PC-3 (cell line): ENCODE measurements around the gene ASCC2. TPM values are rescaled to one million over a fixed set of nuclear protein-coding genes. Genes with fewer than 3 reads are reported as not detected.
A peak's percentile ranks its signal among the peaks of the same experiment; 100 is the strongest.

ENCODE experiments used
- ATAC-seq: fragments of 200-7000 bp; cut with Tn5 transposase; 2 replicates; pipeline ENCODE4 v1.9.1; 2020; ENCODE audit warnings: mild to moderate bottlenecking, moderate library complexity
- BruUV-seq: library from RNA; stranded (reverse); fragments of 400-500 nt; replicated peaks from 2 replicates; lab custom pipeline; 2021; lab: Mats Ljungman, UMichigan
- CTCF ChIA-PET: fragments of 300-600 bp; sonication (Branson Sonifier 250); formaldehyde crosslinking; loops from one replicate; lab custom pipeline; 2022; ENCODE audit warnings: antibody characterized with exemption; lab: Charles Lee
- POLR2A ChIA-PET: fragments of 300-600 bp; sonication (Branson Sonifier 250); formaldehyde crosslinking; loops from one replicate; lab custom pipeline; 2022; ENCODE audit warnings: antibody characterized with exemption; ENCODE audit not compliant: unreplicated experiment; lab: Charles Lee
- DNase-seq: peaks from one replicate; pipeline ENCODE4 v3.0.0-alpha.2; 2015
- H2AFZ ChIP-seq: fragments of 300-600 bp; sonication (generic); 2 replicates; pipeline ENCODE4 v1.6.0; 2016; ENCODE audit warnings: antibody characterized with exemption, low read length
- H3F3A ChIP-seq: fragments of 300-600 bp; sonication (generic); one replicate; pipeline ENCODE4 v1.6.0; 2017; ENCODE audit warnings: antibody characterized with exemption, low read length, control low read depth, mild to moderate bottlenecking; ENCODE audit not compliant: unreplicated experiment
- H3K27ac ChIP-seq: fragments of 300-600 bp; sonication (generic); 2 replicates; pipeline ENCODE4 v1.5.1; 2016; ENCODE audit warnings: mild to moderate bottlenecking, low read length
- H3K27me3 ChIP-seq: fragments of 300-600 bp; sonication (generic); 2 replicates; pipeline ENCODE4 v1.6.1; 2016; ENCODE audit warnings: low read length, mixed read lengths
- H3K36me3 ChIP-seq: fragments of 300-600 bp; sonication (generic); 2 replicates; pipeline ENCODE4 v1.6.1; 2016; ENCODE audit warnings: low read depth, mixed run types, low read length, mixed read lengths
- H3K4me1 ChIP-seq: fragments of 300-600 bp; sonication (generic); 2 replicates; pipeline ENCODE4 v1.5.1; 2016; ENCODE audit warnings: low read length; ENCODE audit not compliant: insufficient read depth
- H3K4me2 ChIP-seq: fragments of 300-600 bp; sonication (generic); 2 replicates; pipeline ENCODE4 v1.6.0; 2016; ENCODE audit warnings: low read length
- H3K4me3 ChIP-seq: fragments of 300-600 bp; sonication (generic); 2 replicates; pipeline ENCODE4 v1.5.1; 2016; ENCODE audit warnings: mild to moderate bottlenecking, low read length, mixed read lengths
- H3K79me2 ChIP-seq: fragments of 300-600 bp; sonication (generic); 2 replicates; pipeline ENCODE4 v1.6.1; 2017; ENCODE audit warnings: low read length, mixed read lengths
- H3K9ac ChIP-seq: fragments of 300-600 bp; sonication (generic); 2 replicates; pipeline ENCODE4 v1.6.0; 2016; ENCODE audit warnings: mild to moderate bottlenecking, low read length
- H3K9me2 ChIP-seq: fragments of 300-600 bp; sonication (generic); replicated peaks from 2 replicates; pipeline ENCODE4 v1.6.1; 2016; ENCODE audit warnings: mixed run types, low read length, mixed read lengths
- H3K9me3 ChIP-seq: fragments of 300-600 bp; sonication (generic); 2 replicates; pipeline ENCODE4 v1.6.1; 2016; ENCODE audit warnings: low read length, mixed read lengths
- H4K20me1 ChIP-seq: fragments of 300-600 bp; sonication (generic); 2 replicates; pipeline ENCODE4 v1.6.1; 2016; ENCODE audit warnings: low read length, mixed read lengths
- CTCF ChIP-seq: fragments of 300-600 bp; sonication (generic); conservative IDR thresholded peaks from 2 replicates; pipeline ENCODE4 v1.5.1; 2017; ENCODE audit warnings: antibody characterized with exemption, low read depth, mild to moderate bottlenecking, low read length
- EZH2 ChIP-seq: fragments of 300-600 bp; sonication (generic); IDR thresholded peaks from one replicate; pipeline ENCODE4 v1.6.1; 2017; ENCODE audit warnings: antibody characterized with exemption, mild to moderate bottlenecking, low read length; ENCODE audit not compliant: unreplicated experiment
- EZH2phosphoT487 ChIP-seq: fragments of 300-600 bp; sonication (generic); IDR thresholded peaks from 2 replicates; pipeline ENCODE4 v1.6.1; 2018; ENCODE audit warnings: mild to moderate bottlenecking, antibody characterized with exemption, low read length, borderline replicate concordance
- intact Hi-C: fragments of 100-400 bp; cut with micrococcal nuclease; formaldehyde crosslinking; loops from 2 replicates; pipeline ENCODE4 v1.9.0; 2023
- total RNA-seq: library from RNA; depleted of rRNA; stranded (reverse); fragments of >200 nt; gene quantifications from 2 replicates; pipeline ENCODE4 v1.2.3, GENCODE V29; 2014

ASCC2 gene
- total RNA-seq, 1 experiment from 2014 or later: 37.0 TPM

GRCh38 chr22:29814003-29814402 lies 24.1 kb downstream of the ASCC2 start:
- TF ChIP-seq CTCF: no peak
- TF ChIP-seq EZH2phosphoT487: no peak
- no peak for TF ChIP-seq EZH2
- intact Hi-C loops: no loop called here
- Histone ChIP-seq H3K4me2 (peak overlapping the region; percentile 14; the same call in 1 of the 2 replicates), H3F3A (no peaks in the 10 kb centered on the region), H3K4me1 (peaks cover 29% of the 10 kb centered on the region), H3K9ac (no peak overlapping the region), H3K79me2 (no peaks in the 10 kb centered on the region), H2AFZ (no peak overlapping the region), H3K36me3 (peaks cover 14% of the 10 kb centered on the region), H3K27me3 (no peaks in the 10 kb centered on the region), H3K27ac (peak overlapping the region; percentile 39), H4K20me1 (no peaks in the 10 kb centered on the region), H3K4me3 (no peak overlapping the region), H3K9me2 (no peaks in the 10 kb centered on the region), H3K9me3 (no peaks in the 10 kb centered on the region)
- peak; percentile 29 for DNase-seq
- BruUV-seq: no TSS peak
- ChIA-PET POLR2A (no interaction called here), CTCF (interaction anchor here (0.7 kb wide), 1 partner anchor 191 kb away, joined by 4 read pairs; no protein-coding TSS in a partner anchor)
- ATAC-seq: peak; percentile 74

GRCh38 chr22:29813563-29813962 lies 24.5 kb downstream of the ASCC2 start:
- no peak overlapping the region for H3K9ac ChIP-seq
- H2AFZ ChIP-seq: no peak overlapping the region
- peak overlapping the region; percentile 14; the same call in 1 of the 2 replicates for H3K4me2 ChIP-seq
- H3K27me3 ChIP-seq: no peaks in the 10 kb centered on the region
- ChIA-PET CTCF (interaction anchor here (0.7 kb wide), 1 partner anchor 192 kb away, joined by 4 read pairs; no protein-coding TSS in a partner anchor), POLR2A (no interaction called here)
- no peaks in the 10 kb centered on the region for H3F3A ChIP-seq
- peak overlapping the region; percentile 39 for H3K27ac ChIP-seq
- peaks cover 29% of the 10 kb centered on the region for H3K4me1 ChIP-seq
- H4K20me1 ChIP-seq: no peaks in the 10 kb centered on the region
- no peaks in the 10 kb centered on the region for H3K9me3 ChIP-seq
- intact Hi-C loops: no loop called here
- peaks cover 14% of the 10 kb centered on the region for H3K36me3 ChIP-seq
- DNase-seq: peak; percentile 55
- no TSS peak for BruUV-seq
- H3K9me2 ChIP-seq: no peaks in the 10 kb centered on the region
- no peaks in the 10 kb centered on the region for H3K79me2 ChIP-seq
- H3K4me3 ChIP-seq: no peak overlapping the region
- TF ChIP-seq CTCF (peak; percentile 51), EZH2phosphoT487 (no peak), EZH2 (no peak)
- ATAC-seq: peak; percentile 83

- POLR2A ChIA-PET: no interaction called here
- H3K36me3 ChIP-seq: peaks cover 16% of the 10 kb centered on the region
- DNase-seq: no peak
Observed at GRCh38 chr22:29813126-29813525, 24.9 kb downstream of the ASCC2 start.

More at GRCh38 chr22:29813126-29813525, 24.9 kb downstream of the ASCC2 start:
- H3K4me1 ChIP-seq: peaks cover 29% of the 10 kb centered on the region
- peak; percentile 16 for ATAC-seq
- H3K9me2 ChIP-seq: no peaks in the 10 kb centered on the region
- H3K79me2 ChIP-seq: no peaks in the 10 kb centered on the region
- H3F3A ChIP-seq: no peaks in the 10 kb centered on the region
- CTCF ChIA-PET: no interaction called here
- no peaks in the 10 kb centered on the region for H4K20me1 ChIP-seq
- H3K27ac ChIP-seq: peak overlapping the region; percentile 39
- H3K4me2 ChIP-seq: peak overlapping the region; percentile 14; the same call in 1 of the 2 replicates
- no peaks in the 10 kb centered on the region for H3K9me3 ChIP-seq
- H3K27me3 ChIP-seq: no peaks in the 10 kb centered on the region
- H3K4me3 ChIP-seq: no peak overlapping the region
- no peak overlapping the region for H3K9ac ChIP-seq
- intact Hi-C loops: no loop called here
- no TSS peak for BruUV-seq
- TF ChIP-seq EZH2: no peak
- no peak for TF ChIP-seq CTCF
- TF ChIP-seq EZH2phosphoT487: no peak
- no peak overlapping the region for H2AFZ ChIP-seq
